GM12878 (cell line): ENCODE results near the gene SDK2. TPM values are rescaled to one million over a fixed set of nuclear protein-coding genes. Genes with fewer than 3 reads are reported as not detected.

Experiments used
- ATAC-seq: fragments of 200-7000 bp; cut with Tn5 transposase; 3 replicates; pipeline ENCODE4 v1.9.1; 2020; ENCODE audit warnings: mild to moderate bottlenecking, moderate library complexity
- BruUV-seq: library from RNA; stranded (reverse); fragments of 400-500 nt; replicated peaks from 2 replicates; lab custom pipeline; 2021; lab: Mats Ljungman, UMichigan
- CTCF ChIA-PET: fragments of 300-600 bp; sonication (Branson Sonifier 250); formaldehyde crosslinking; extraction: SDS; loops from one replicate; lab custom pipeline; 2021; ENCODE audit warnings: inconsistent platforms; lab: Yijun Ruan, JAX
- POLR2A ChIA-PET: fragments of 350-600 bp; formaldehyde crosslinking; extraction: SDS; loops from one replicate; lab custom pipeline; 2021; ENCODE audit warnings: inconsistent platforms; lab: Charles Lee
- RAD21 ChIA-PET: fragments of 300-600 bp; sonication (Branson Sonifier 250); formaldehyde crosslinking; loops from one replicate; lab custom pipeline; 2023; ENCODE audit warnings: antibody characterized with exemption; ENCODE audit not compliant: unreplicated experiment; lab: Charles Lee
- SMC1A ChIA-PET: fragments of 300-600 bp; sonication (Branson Sonifier 250); formaldehyde crosslinking; loops from one replicate; lab custom pipeline; 2023; ENCODE audit not compliant: unreplicated experiment, uncharacterized antibody; lab: Charles Lee
- DNase-seq: peaks from one replicate; pipeline ENCODE4 v3.0.0-alpha.2; 2011; ENCODE audit warnings: low read depth, low spot score
- FAIRE-seq: peaks from 3 replicates; lab custom pipeline; 2011; peaks lifted over from hg19 to GRCh38; lab: Jason Lieb, UNC
- H2AFZ ChIP-seq: 2 replicates; pipeline ENCODE4 v1.6.0; 2011; ENCODE audit warnings: low read depth, low read length, control low read depth; ENCODE audit not compliant: control insufficient read depth
- H3K27ac ChIP-seq: 2 replicates; pipeline ENCODE4 v1.5.1; 2011; ENCODE audit warnings: control low read depth; ENCODE audit not compliant: control insufficient read depth, insufficient read depth
- H3K27me3 ChIP-seq, 2 experiments: replicated peaks in 1 of 2; 2 replicates each; pipeline versions ENCODE4 v1.6.0 to v1.6.1; 2011; ENCODE audit warnings: low read length in 1 of 2; ENCODE audit not compliant: control insufficient read depth in 2 of 2, insufficient read depth in 2 of 2
- H3K36me3 ChIP-seq, 2 experiments: 2 replicates each; pipeline ENCODE4 v1.5.1; 2011; ENCODE audit warnings: low read length in 1 of 2; ENCODE audit not compliant: control insufficient read depth in 2 of 2, insufficient read depth in 2 of 2
- H3K4me1 ChIP-seq: 2 replicates; pipeline ENCODE4 v1.6.1; 2011; ENCODE audit warnings: mild to moderate bottlenecking, low read length, moderate library complexity, mixed read lengths; ENCODE audit not compliant: control insufficient read depth, insufficient read depth
- H3K4me2 ChIP-seq: 2 replicates; pipeline ENCODE4 v1.6.0; 2011; ENCODE audit warnings: control low read depth; ENCODE audit not compliant: control insufficient read depth, insufficient read depth
- H3K4me3 ChIP-seq: fragments of 200-600 bp; sonication (generic); 2 replicates; pipeline ENCODE4 v1.5.1; 2016
- H3K79me2 ChIP-seq: 2 replicates; pipeline ENCODE4 v1.6.0; 2011; ENCODE audit warnings: low read length; ENCODE audit not compliant: control insufficient read depth, insufficient read depth
- H3K9ac ChIP-seq: 2 replicates; pipeline ENCODE4 v1.8.0; 2011; ENCODE audit warnings: low read length, control low read depth, mixed read lengths; ENCODE audit not compliant: control insufficient read depth, insufficient read depth
- H3K9me3 ChIP-seq: replicated peaks from 3 replicates; pipeline ENCODE4 v1.5.1; 2011; ENCODE audit warnings: mild to moderate bottlenecking, low read length; ENCODE audit not compliant: control insufficient read depth, insufficient read depth
- H4K20me1 ChIP-seq: 2 replicates; pipeline ENCODE4 v1.6.0; 2011; ENCODE audit not compliant: control insufficient read depth, insufficient read depth
- BMI1 ChIP-seq: fragments of 450-650 bp; IDR thresholded peaks from 2 replicates; pipeline ENCODE4 v1.6.1; 2016; ENCODE audit warnings: mild to moderate bottlenecking, moderate library complexity, borderline replicate concordance
- CHD2 ChIP-seq: IDR thresholded peaks from 2 replicates; pipeline ENCODE4 v1.6.1; 2011; ENCODE audit warnings: low read depth, low read length, improper control_type of control experiment, borderline replicate concordance
- MYC ChIP-seq: IDR thresholded peaks from 2 replicates; pipeline ENCODE4 v1.6.1; 2011; ENCODE audit warnings: mild to moderate bottlenecking, low read length, moderate library complexity, inconsistent platforms; ENCODE audit not compliant: insufficient read depth, insufficient replicate concordance, insufficient read length, severe bottlenecking
- NRF1 ChIP-seq: conservative IDR thresholded peaks from 2 replicates; pipeline ENCODE4 v1.6.1; 2011; ENCODE audit warnings: mild to moderate bottlenecking, low read depth, low read length, improper control_type of control experiment
- POLR2A ChIP-seq: IDR thresholded peaks from 2 replicates; pipeline ENCODE4 v1.6.1; 2011; ENCODE audit warnings: low read depth, mild to moderate bottlenecking, low read length
- POLR2AphosphoS5 ChIP-seq: IDR thresholded peaks from 2 replicates; pipeline ENCODE4 v1.6.1; 2011; ENCODE audit warnings: mild to moderate bottlenecking, low read length, inconsistent platforms
- SPI1 ChIP-seq: IDR thresholded peaks from 2 replicates; pipeline ENCODE4 v1.6.1; 2011; ENCODE audit warnings: low read depth, mild to moderate bottlenecking, low read length, moderate library complexity, borderline replicate concordance; ENCODE audit not compliant: insufficient read depth
- SREBF1 ChIP-seq: IDR thresholded peaks from 2 replicates; pipeline ENCODE4 v1.6.1; 2012; ENCODE audit warnings: mild to moderate bottlenecking, low read length
- ZNF274 ChIP-seq: IDR thresholded peaks from one replicate; pipeline ENCODE4 v1.8.0; 2011; ENCODE audit not compliant: insufficient read length, insufficient read depth
- ZNF384 ChIP-seq: IDR thresholded peaks from 2 replicates; pipeline ENCODE4 v1.6.1; 2012; ENCODE audit warnings: low read depth, mild to moderate bottlenecking, low read length, improper control_type of control experiment, borderline replicate concordance
- ZSCAN29 ChIP-seq: fragments of 450-650 bp; IDR thresholded peaks from 2 replicates; pipeline ENCODE4 v1.6.1; 2017; ENCODE audit warnings: mild to moderate bottlenecking, moderate library complexity
- WGBS: methylation state at CpG from one replicate; pipeline ENCODE4 v1.1.6; 2016; ENCODE audit warnings: low lambda C conversion rate; ENCODE audit not compliant: insufficient replicate concordance, insufficient coverage; ENCODE audit errors: missing lambda C conversion rate; 5-methylcytosine and 5-hydroxymethylcytosine counted together
- in situ Hi-C: fragments of 300-500 bp; cut with MboI; formaldehyde crosslinking; loops from 9 replicates; pipeline ENCODE4 v1.14.3; 2018; ENCODE audit warnings: mixed read lengths
- intact Hi-C: fragments of 100-400 bp; cut with micrococcal nuclease; formaldehyde crosslinking; loops from one replicate; pipeline ENCODE4 v1.14.2; 2022; ENCODE audit not compliant: unreplicated experiment
- polyA plus RNA-seq, 11 experiments: library from polyadenylated mRNA; depleted of rRNA in 4 of 11; unstranded in 6 of 11; stranded (reverse) in 5 of 11; fragments of >200 nt; fragmentation: Nextera tagmentation in 4 of 11; fragmentation: Illumina TruSeq in 1 of 11; extraction: Ambion mirVana in 4 of 11; extraction: Trizol in 1 of 11; gene quantifications; 1 replicate in 1 of 11; 2 replicates in 10 of 11; pipeline versions ENCODE4 v1.2.1 to v1.2.3, GENCODE V29; 2011 to 2016; ENCODE audit warnings: inconsistent platforms in 2 of 11, missing spikeins in 2 of 11, low read depth in 1 of 11
- total RNA-seq, 4 experiments: library from RNA; depleted of rRNA in 3 of 4; stranded (reverse); fragments of >200 nt in 3 of 4; fragmentation: Illumina TruSeq in 1 of 4; extraction: Trizol in 1 of 4; gene quantifications; 2 replicates each; pipeline versions ENCODE4 v1.2.1 to v1.2.3, GENCODE V29; 2013 to 2021

Gene SDK2
- total and polyA plus RNA-seq, 10 of the 15 experiments (the other 5 are each of a cell fraction or from before 2014, with no cell fraction given) = 0.03 to 0.08 (median 0.03) TPM; not detected in 7

DNA sequence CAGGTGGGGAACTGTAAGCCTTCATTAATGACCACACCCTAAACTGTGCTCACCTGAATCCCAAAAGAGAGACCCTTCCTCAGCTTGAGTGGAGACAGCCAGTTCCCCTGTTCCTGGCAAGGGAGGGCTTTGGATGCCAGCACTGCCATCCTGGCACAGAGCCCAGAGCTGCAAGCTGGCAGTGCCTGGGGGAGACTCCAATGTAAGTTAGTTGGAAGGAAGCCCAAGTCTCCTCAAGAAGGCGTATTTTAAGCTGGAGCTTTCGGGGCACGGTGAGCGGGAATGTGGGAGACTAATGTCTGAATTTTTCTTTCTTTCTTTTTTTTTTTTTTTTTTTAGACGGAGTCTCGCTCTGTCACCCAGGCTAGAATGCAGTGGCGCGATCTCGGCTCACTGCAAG lies 337.1 kb downstream of the SDK2 start:
- FAIRE-seq = no peak
- no TSS peak for BruUV-seq

More for the DNA sequence above, 337.1 kb downstream of the SDK2 start:
- Histone ChIP-seq H3K4me3 (no peak overlapping the region), H4K20me1 (no peaks in the 10 kb centered on the region), H3K9me3 (no peaks in the 10 kb centered on the region), H3K79me2 (peaks cover 25% of the 10 kb centered on the region), H3K4me2 (no peak overlapping the region), H3K27me3 (no peaks in the 10 kb centered on the region), H3K27ac (no peak overlapping the region), H3K36me3 (no peaks in the 10 kb centered on the region), H3K4me1 (peaks cover 5% of the 10 kb centered on the region; the same call in 1 of the 2 replicates), H3K9ac (no peak overlapping the region), H2AFZ (no peak overlapping the region)
- CTCF ChIA-PET = interaction anchor here (1.0 to 2.3 kb wide), 2 partner anchors 52 to 747 kb away, joined by 3 to 6 read pairs; no protein-coding TSS in a partner anchor
- intact Hi-C loops (no loop called here), in situ Hi-C loops (loop anchor here (5.0 kb wide), 1 partner anchor 35 kb away; no protein-coding TSS in a partner anchor)
- SMC1A ChIA-PET = interaction anchor here (0.8 to 2.1 kb wide), 8 partner anchors 8 to 51 kb away, joined by 3 to 6 read pairs (median 4); no protein-coding TSS in a partner anchor
- POLR2A ChIA-PET = interaction anchor here (0.7 to 4.3 kb wide), 7 partner anchors 9 to 38 kb away, joined by 3 to 28 read pairs (median 5); no protein-coding TSS in a partner anchor
- WGBS = 98% methylated on average over 4 of the region's 9 CpGs
- no peak for ATAC-seq
- no peak for DNase-seq
- TF ChIP-seq ZNF274 (no peak), POLR2A (no peak), ZNF384 (no peak), MYC (no peak), ZSCAN29 (no peak), POLR2AphosphoS5 (no peak), BMI1 (no peak), CHD2 (no peak), SPI1 (no peak), SREBF1 (no peak), NRF1 (no peak)
- RAD21 ChIA-PET = interaction anchor here (0.6 to 2.2 kb wide), 4 partner anchors 16 to 580 kb away, joined by 3 to 9 read pairs (median 4); no protein-coding TSS in a partner anchor
